Forelimb muscle (tissue), 1 donor: ENCODE results near the gene ZFTA. TPM values are rescaled to one million over a fixed set of nuclear protein-coding genes. Genes with fewer than 3 reads are reported as not detected.

Source experiments
- DNase-seq: peaks from one replicate; pipeline ENCODE4 v3.0.0-alpha.2; 2013; ENCODE audit warnings: low read depth
- polyA plus RNA-seq: library from polyadenylated mRNA; unstranded; fragments of 120-200 nt; gene quantifications from one replicate; pipeline ENCODE4 v1.2.1, GENCODE V29; 2013; ENCODE audit not compliant: insufficient read length

The ZFTA gene
- polyA plus RNA-seq, 1 donor = 30.2 TPM

DNA sequence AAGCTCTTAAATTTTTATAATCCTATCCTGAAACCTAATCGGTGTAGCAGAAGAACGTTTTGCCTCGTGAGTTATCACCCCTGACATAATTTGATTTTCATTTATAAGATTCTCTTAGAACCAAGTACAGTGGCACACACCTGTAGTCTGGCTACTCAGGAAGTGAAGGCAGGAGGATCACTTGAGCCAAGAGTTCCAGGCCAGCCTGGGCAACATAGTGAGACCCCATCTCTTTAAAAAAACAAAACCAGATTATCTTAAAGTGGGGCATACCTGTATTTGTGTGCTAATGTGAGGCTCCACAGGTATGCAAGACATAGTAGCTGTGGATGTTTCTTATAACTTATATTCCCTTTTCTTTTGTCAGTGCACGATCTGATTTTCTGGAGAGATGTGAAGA is 19.0 kb downstream of the ZFTA start:
- no peak for DNase-seq

DNA sequence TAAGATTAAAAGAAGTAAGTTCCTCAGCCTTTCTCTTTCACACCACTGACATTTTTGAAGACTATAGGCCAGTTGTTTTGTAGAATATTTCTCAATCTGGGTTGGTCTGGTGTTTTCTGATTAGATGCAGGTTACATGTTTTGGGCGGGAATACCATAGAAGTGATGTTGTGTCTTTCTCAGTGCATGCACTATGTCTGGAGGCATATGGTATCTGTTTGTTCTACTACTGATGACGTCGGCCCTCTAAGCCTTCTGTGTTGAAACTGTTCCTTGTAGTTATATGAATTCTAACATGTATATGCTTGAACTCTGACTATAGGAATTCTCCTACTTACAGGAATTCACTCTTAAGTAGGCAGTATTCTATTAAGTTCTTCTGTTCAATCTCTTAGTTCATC is 21.6 kb downstream of the ZFTA start:
- no peak for DNase-seq

DNA sequence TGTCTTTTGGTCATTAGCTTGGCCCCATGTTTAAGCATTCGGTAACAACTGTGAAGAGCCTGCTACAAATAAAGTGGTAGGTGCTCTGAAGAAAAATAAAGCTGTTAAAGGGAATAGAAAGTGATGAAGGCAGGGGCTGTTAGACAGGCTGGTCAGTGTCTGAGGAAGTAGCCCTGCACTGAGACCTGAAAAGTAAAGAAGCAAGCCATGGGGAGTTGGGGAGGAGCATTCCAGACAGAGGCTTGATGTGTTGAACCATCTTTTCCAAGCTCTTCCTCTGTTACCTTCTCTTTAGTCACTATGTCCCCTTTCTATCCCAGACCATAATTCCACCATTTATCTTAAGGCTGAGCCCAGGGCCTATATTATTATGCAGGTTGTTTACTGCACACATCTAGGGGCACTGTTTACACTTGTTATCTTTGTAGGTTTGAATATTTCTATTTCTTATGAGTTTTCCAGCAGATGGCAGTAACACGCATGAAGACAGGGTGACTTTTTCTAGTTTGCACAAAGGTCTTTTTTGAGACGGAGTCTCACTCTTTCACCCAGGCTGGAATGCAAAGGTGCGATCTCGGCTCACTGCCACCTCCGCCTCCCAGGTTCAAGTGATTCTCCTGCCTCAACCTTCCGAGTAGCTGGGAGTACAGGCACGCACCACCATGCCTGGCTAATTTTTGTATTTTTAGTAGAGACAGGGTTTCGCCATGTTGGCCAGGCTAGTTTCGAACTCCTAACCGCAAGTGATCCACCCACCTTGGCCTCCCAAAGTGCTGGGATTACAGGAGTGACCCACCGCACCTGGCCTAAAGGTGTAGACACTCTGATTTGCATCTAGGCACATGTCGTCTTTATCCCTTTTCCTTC is 23.0 kb downstream of the ZFTA start:
- DNase-seq = no peak

DNA sequence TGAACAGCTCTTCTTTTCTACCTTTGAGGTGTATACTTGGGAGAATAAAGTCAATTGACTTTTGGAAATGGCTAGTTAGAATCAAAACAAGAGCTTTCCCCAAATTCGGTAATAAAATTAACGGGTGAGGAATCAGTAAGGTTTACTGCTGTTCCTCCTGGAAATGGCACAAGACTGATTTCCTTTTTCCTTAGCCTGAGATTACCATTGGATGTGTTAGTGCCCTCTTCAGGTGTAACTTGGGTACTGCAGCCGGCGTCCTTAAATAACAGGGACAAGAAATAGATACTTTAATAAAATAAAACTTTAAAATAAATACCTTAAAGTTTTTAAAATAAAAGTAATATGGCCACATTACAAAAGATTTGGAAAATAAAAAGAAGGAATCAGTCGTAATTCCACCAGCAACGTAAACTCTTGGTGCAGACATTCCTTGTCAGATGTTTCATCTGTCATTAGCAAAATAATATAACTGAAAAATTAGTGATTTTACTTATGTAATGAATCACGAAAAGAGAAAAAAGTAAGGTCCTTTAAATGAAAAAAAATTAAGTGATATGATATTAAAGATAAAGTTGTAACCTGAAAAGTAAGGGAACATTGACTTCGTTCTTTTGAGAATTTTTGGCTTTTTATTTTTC is 29.7 kb downstream of the ZFTA start:
- no peak for DNase-seq

DNA sequence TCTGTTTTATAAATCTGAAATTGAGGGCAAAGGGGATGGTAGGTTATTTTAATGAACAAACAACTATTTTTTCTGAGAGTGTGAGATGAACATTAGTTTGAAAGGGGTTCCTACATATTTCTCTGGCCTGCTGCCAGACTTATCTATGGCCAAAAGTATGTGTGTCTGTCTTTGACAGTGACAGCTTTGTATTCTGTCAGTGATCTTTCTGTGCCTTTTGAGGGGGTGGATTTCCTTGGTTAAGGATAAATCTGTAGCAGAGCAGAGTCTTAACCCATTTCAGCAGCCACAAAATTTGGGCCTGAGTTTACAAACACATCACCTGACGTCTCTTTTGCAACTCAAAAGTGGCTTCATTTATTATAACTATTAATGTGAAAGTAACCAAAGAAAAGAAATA is 30.9 kb downstream of the ZFTA start:
- DNase-seq = no peak

DNA sequence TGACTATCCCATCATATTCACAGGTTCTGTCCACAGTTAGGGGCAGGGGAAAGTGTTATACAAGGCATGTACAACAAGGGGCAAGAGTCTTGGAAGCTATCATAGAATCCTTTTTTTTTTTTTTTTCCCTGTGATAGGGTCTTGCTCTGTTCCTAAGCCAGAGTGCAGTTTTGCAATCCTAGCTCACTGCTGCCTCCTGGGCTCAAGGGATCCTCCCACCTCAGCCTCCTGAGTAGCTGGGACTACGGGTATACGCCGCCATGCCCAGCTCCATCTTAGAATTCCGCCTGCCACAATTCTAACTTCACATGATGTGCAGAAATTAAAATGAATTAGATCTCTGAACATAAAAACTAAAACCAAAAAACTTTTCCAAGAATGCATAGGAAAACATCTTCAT is 31.7 kb downstream of the ZFTA start:
- DNase-seq = no peak

DNA sequence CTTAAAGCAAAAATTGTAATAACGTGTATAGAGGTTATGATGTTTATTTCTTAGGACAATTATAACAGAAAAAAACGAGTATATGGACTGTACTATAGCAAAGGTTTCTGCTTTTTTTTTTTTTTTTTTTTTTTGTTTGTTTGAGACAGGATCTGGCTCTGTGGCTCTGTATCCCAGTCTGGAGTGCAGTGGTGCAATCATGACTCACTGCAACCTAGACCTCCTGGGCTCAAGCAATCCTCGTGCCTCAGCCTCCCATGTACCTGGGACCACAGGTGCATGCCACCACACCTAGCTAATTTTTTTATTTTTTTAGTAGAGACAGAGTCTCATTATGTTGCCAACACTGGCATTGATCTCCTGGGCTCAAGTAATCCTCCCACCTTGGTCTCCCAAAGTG is 39.2 kb downstream of the ZFTA start:
- DNase-seq = no peak

DNA sequence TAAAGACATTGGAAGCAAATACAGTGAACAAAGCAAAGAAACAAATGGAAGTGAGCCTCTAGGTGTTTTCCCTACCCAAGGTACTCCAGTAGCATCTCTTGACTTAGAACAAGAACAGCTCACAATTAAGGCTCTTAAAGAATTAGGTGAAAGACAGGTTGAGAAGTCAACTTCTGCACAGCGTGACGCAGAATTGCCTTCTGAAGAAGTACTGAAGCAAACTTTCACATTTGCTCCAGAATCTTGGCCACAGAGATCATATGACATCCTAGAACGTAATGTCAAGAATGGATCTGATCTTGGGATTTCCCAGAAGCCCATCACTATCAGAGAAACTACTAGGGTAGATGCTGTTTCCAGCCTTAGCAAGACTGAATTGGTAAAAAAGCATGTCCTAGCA is 48.0 kb downstream of the ZFTA start:
- DNase-seq = no peak

DNA sequence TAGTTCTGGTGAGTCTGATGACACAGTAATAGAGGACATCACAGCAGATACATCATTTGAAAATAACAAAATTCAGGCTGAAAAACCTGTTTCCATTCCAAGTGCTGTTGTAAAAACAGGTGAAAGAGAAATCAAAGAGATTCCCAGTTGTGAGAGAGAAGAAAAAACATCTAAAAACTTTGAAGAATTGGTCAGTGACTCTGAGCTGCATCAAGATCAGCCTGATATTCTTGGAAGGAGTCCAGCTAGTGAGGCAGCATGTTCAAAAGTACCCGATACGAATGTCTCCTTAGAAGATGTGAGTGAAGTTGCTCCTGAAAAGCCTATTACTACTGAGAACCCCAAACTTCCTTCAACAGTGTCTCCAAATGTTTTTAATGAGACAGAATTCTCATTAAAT is 48.6 kb downstream of the ZFTA start:
- no peak for DNase-seq

DNA sequence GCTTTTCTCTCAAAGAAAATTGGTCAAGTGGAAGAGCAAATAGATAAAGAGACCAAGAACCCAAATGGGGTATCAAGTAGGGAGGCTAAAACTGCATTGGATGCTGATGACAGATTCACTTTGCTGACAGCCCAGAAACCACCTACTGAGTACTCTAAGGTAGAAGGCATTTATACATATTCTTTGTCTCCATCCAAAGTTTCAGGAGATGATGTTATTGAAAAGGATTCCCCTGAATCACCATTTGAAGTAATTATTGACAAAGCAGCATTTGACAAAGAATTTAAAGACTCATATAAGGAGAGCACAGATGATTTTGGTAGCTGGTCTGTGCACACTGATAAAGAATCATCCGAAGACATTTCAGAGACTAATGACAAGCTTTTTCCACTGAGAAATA is 49.6 kb downstream of the ZFTA start:
- DNase-seq = no peak

Other genes with a start within 250 kb of the ZFTA start
- gene PLAAT4, start 232.0 kb downstream of the ZFTA start, polyA plus RNA-seq = 2.9 TPM
- gene PLAAT2, start 205.4 kb downstream of the ZFTA start, polyA plus RNA-seq = not detected
- gene PLAAT3, start 154.3 kb downstream of the ZFTA start, polyA plus RNA-seq = 61.0 TPM
- 13.6 TPM for gene ATL3, start 97.4 kb downstream of the ZFTA start, polyA plus RNA-seq
- 50.2 TPM for gene RTN3, start 87.3 kb downstream of the ZFTA start, polyA plus RNA-seq
- gene SPINDOC, start 44.7 kb upstream of the ZFTA start, polyA plus RNA-seq = 20.1 TPM
- gene MARK2, start 70.3 kb upstream of the ZFTA start, polyA plus RNA-seq = 16.7 TPM
- 11.5 TPM for gene RCOR2, start 148.4 kb upstream of the ZFTA start, polyA plus RNA-seq
- 17.5 TPM for gene NAA40, start 170.2 kb upstream of the ZFTA start, polyA plus RNA-seq
- 239 TPM for gene COX8A, start 205.8 kb upstream of the ZFTA start, polyA plus RNA-seq
- gene OTUB1, start 217.7 kb upstream of the ZFTA start, polyA plus RNA-seq = 45.5 TPM